ENCODE measurements around the gene RIMS4. TPM values are rescaled to one million over a fixed set of nuclear protein-coding genes. Genes with fewer than 3 reads are reported as not detected.

The RIMS4 gene
- total RNA-seq, 1 experiment from 2014 or later = not detected

DNA sequence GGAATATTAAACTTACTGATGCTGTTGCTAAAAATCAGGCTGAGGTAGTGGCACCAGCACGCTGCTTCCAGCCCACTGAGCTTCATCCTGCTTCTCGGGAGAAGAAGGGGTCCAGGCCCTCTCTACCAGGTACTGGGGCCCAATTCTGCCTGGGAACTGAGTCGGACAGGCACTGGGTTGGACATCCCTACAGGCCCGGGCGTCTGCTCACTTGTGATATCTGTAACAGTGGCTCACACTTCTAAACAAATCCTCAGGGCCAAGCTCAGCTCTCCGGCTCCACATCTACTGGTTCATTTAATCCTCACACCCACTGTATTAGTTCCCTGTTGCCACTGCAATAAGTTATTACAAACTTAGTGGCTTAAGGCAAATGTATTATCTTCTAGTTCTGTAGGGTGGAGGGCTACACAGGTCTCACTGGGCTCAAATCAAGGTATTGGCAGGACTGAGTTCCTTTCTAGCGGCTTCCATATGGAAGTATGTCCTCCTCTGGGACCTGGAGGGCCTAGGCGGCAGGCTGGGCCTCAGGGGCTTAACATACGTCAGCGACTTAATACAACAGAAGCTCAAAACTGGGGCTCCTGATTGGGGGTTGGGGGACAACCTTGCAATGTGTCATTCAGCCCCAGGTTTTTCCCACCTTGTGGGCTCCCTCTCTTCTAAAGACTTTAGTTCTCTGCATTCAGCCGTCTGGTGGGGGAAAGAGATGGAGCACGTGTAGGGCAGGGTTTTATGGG is 66.3 kb downstream of the RIMS4 start:
- no peak for DNase-seq (ENCODE audit: low read depth)

- no peak for DNase-seq (ENCODE audit: low read depth)
These were observed 67.2 kb downstream of the RIMS4 start for GRCh38 chr20:44743080-44743701.

- DNase-seq (ENCODE audit: low read depth) = no peak
These were observed 67.9 kb downstream of the RIMS4 start for GRCh38 chr20:44742304-44743079.

DNA sequence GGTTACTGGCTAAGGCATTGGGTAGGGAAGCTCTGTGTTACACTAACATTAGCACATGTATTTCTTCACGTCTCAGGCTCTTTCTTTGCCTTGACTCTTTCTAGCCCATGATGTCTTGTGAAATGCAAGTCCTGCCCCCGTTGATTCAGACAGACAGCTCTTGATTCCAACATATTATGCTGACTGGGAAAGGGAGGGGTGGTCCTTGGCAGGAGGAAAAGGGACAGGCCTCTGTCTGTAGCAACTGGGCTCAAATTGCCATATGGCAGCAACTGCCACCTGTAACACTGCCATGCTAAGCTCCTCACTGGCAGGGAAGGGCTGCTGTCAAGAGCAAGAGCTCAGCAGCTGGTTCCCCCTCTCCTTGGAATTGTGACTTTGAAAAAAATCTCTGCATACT is 70.4 kb downstream of the RIMS4 start:
- no peak for DNase-seq (ENCODE audit: low read depth)

GRCh38 chr20:44738813-44739477 is 71.4 kb downstream of the RIMS4 start:
- peak; percentile 73 for DNase-seq (ENCODE audit: low read depth)

GRCh38 chr20:44737116-44737515 is 73.2 kb downstream of the RIMS4 start:
- DNase-seq (ENCODE audit: low read depth) = no peak

- peak; percentile 84 for DNase-seq (ENCODE audit: low read depth)
These were observed 74.0 kb downstream of the RIMS4 start for GRCh38 chr20:44736170-44737021.

GRCh38 chr20:44735816-44736169 is 74.6 kb downstream of the RIMS4 start:
- DNase-seq (ENCODE audit: low read depth) = no peak

DNA sequence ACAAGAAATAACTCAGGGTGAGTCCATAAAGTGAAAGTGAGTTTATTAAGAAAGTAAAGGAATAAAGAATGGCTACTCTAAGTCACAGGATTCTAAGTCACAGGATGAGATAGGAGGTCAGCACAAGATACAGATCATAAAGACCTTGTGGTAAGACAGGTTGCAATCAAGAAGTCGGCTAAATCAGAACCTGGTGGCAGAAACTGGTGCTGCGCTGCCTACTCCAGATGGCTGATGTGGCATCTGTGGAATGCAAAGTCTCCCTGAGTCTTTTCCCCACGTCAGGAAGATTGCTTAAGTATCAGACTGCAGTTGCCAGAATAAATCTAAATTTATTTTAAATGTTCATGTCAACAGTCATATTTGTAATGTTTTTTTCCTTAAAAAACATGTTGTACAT is 75.4 kb downstream of the RIMS4 start:
- DNase-seq (ENCODE audit: low read depth) = no peak

DNA sequence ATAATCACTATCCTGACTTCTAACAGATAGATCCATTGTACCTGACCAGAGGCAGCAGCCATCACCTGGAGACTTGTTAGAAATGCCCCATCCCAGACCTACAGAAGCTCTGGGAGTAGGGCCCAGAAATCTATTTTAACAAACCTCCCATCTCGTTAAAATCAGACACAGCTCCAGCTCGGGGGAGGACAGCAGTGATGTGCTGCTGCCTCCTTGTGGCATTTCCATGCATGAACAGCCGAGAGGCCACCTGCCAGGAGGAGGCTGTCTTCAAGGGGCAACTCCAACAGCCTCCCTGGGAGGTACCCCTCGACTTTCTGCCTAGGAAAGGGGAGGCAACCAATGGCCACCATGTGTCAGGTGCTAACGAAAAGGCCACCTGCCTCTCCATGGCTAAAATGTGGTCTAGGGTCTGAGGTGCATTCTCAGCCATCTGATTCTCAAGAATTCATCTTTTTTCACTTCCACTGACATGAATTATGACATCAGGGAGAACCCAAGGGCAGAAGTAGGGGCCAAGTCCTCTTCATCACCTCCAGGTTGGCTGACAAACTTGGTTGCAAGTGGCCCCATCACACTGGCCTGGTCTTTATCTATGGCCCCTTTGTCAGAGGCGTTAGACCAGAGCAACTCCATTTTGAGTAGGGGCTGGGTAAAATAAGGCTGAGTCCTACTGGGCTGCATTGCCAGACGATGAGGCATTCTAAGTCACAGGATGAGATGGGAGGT is 76.8 kb downstream of the RIMS4 start:
- DNase-seq (ENCODE audit: low read depth) = peak; percentile 64

DNA sequence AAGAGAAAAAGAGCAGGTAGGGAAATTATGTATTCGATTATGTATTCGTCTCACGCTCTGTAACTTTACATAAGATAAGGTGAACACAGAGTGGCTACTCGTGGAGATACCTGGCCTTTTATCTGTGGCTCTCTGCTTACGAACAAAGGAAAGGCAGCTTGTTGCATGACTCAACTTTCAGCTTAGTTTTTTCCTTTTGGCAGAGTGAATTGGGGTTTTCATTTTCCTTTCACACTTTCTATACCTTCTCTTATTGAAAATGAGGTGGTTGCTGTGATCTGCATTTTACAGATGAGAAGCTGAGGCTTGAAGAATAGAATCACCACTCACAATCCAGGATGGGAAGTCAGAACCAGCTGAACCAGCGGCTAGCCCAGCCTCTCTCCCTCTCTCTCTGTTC is 78.0 kb downstream of the RIMS4 start:
- DNase-seq (ENCODE audit: low read depth) = no peak

DNA sequence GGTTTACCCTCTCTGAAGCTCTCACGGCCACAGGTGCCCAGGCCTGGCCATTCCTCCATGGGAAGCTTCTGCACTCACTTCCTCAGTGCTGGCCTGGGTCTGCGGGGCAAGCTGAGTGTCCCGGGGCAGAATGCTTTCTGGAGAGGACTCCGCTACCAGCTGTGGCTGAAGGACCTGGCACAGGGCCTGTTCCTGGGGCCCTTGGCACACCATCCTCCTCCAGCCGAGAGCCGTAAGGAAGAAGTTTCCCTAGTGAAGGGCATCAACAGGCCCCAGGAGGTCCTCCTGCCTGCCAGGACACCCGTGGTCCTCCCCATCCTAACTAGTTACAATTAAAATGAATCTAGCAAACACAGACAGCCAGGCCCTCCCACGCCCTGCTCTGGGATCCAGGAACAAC is 78.7 kb downstream of the RIMS4 start:
- DNase-seq (ENCODE audit: low read depth) = no peak

GRCh38 chr20:44730441-44730840 is 79.9 kb downstream of the RIMS4 start:
- peak; percentile 77 for DNase-seq (ENCODE audit: low read depth)

- DNase-seq (ENCODE audit: low read depth) = peak; percentile 94
These were observed 81.4 kb downstream of the RIMS4 start for GRCh38 chr20:44728801-44729443.

DNA sequence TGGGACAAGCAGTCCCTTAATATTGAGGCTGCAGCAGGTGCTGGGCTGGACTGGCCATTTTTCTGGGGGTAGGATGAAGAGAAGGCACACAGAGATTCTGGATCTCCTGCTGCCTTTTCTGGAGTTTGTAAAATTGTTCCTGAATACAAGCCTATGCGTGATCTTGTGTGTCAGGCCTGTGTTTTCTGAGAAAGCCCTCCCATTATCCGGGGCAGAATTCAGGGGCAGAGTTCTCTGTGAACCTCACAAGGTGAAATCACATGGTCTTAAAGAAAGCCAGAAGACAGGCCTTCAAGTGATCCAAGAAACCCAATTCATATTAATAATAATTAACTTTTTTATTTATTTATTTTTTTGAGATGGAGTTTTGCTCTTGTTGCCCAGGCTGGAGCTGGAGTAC is 82.7 kb downstream of the RIMS4 start:
- no peak for DNase-seq (ENCODE audit: low read depth)

- no peak for DNase-seq (ENCODE audit: low read depth)
These were observed 83.3 kb downstream of the RIMS4 start for GRCh38 chr20:44727039-44727438.

DNA sequence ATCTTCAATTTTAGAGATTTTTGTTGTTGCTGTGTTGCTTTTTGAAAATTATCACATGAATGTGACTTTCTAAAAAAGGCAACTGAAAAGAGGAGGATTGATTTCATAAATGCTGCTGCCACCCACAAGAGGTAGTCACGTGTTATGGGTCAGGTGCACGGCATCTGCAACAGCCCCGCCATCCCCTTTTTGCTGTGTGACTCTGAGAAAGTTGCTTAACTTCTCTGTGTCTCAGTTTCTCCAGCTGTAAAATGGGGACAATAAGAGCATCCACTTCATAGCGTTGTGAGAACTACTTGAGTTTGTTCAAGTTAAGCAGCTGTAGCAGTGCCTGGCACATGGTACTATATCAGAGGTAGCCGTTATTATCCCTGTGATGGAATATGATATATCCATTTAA is 84.5 kb downstream of the RIMS4 start:
- DNase-seq (ENCODE audit: low read depth) = no peak

DNA sequence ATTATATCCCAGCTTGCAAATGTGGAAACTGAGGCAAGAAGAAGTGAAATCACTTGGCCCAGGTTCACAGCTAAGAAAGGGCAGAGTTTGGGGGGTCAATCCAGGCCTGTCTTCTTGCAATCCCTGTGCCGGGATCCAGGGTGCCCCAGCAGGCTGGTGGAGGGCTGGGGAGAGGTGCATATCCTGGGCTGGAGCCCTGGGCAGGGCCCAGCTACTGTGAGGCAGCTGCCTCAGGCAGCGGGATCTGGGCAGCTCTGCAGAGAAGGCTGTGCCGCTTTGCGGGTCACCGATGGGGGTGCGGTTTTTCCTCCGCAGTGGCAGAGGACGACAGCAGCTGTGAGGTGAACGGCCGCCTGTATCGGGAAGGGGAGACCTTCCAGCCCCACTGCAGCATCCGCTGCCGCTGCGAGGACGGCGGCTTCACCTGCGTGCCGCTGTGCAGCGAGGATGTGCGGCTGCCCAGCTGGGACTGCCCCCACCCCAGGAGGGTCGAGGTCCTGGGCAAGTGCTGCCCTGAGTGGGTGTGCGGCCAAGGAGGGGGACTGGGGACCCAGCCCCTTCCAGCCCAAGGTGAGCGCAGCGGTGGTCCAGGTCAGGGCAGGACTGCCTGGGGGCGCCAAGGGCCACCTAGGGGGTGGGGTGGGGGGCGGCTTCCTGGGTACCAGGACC is 85.8 kb downstream of the RIMS4 start:
- DNase-seq (ENCODE audit: low read depth) = no peak

GRCh38 chr20:44723798-44724362 is 86.5 kb downstream of the RIMS4 start:
- no peak for DNase-seq (ENCODE audit: low read depth)

Data from HT1080 (cell line).